HEK293 (cell line): ENCODE measurements around the gene ITPR2.
A peak's percentile ranks its signal among the peaks of the same experiment; 100 is the strongest.

Experiments used
- CTCF ChIA-PET: fragments of 350-600 bp; formaldehyde crosslinking; extraction: SDS; loops from one replicate; lab custom pipeline; 2021; ENCODE audit warnings: antibody characterized with exemption; lab: Yijun Ruan, JAX
- POLR2A ChIA-PET: fragments of 300-600 bp; formaldehyde crosslinking; extraction: SDS; loops from one replicate; lab custom pipeline; 2020; ENCODE audit warnings: antibody characterized with exemption, inconsistent platforms; lab: Yijun Ruan, JAX
- H3K27ac ChIP-seq: fragments of 200-500 bp; sonication (Bioruptor generic); 2 replicates; pipeline ENCODE4 v1.5.1; 2014; ENCODE audit warnings: low read depth, low read length, control low read depth, inconsistent platforms; ENCODE audit errors: extremely low read depth
- H3K36me3 ChIP-seq, 2 experiments: fragments of 200-500 bp in 1 of 2; sonication (Bioruptor generic) in 1 of 2; 1 replicate in 1 of 2; 2 replicates in 1 of 2; pipeline ENCODE4 v1.5.1; 2014 to 2017; ENCODE audit warnings: inconsistent platforms in 2 of 2, low read length in 2 of 2; ENCODE audit not compliant: control insufficient read depth in 2 of 2, insufficient read depth in 1 of 2
- H3K4me1 ChIP-seq: fragments of 200-500 bp; sonication (Bioruptor generic); 2 replicates; pipeline ENCODE4 v1.5.1; 2014; ENCODE audit warnings: mild to moderate bottlenecking, low read length, inconsistent platforms; ENCODE audit not compliant: control insufficient read depth, insufficient read depth
- H3K4me3 ChIP-seq: 2 replicates; pipeline ENCODE4 v1.5.1; 2011; ENCODE audit warnings: low read depth, mild to moderate bottlenecking, control low read depth, low read length, moderate library complexity
- H3K9me3 ChIP-seq: fragments of 200-500 bp; sonication (Bioruptor generic); 2 replicates; pipeline ENCODE4 v1.5.1; 2014; ENCODE audit warnings: low read depth, low read length, inconsistent platforms; ENCODE audit not compliant: control insufficient read depth, insufficient read depth
- IKZF3 ChIP-seq: fragments of 450-650 bp; IDR thresholded peaks from 2 replicates; pipeline ENCODE4 v1.5.0; 2018; ENCODE audit warnings: missing biosample characterization, mild to moderate bottlenecking, missing genetic modification characterization, moderate library complexity
- OVOL3 ChIP-seq: fragments of 450-650 bp; formaldehyde crosslinking; IDR thresholded peaks from 2 replicates; pipeline ENCODE4 v1.5.1; 2016; ENCODE audit warnings: missing biosample characterization, missing genetic modification characterization
- ZBTB1 ChIP-seq: fragments of 450-650 bp; formaldehyde crosslinking; IDR thresholded peaks from 2 replicates; pipeline ENCODE4 v1.5.1; 2016; ENCODE audit warnings: missing biosample characterization, missing genetic modification characterization
- ZBTB10 ChIP-seq: fragments of 450-650 bp; formaldehyde crosslinking; IDR thresholded peaks from 2 replicates; pipeline ENCODE4 v1.5.1; 2016; ENCODE audit warnings: missing biosample characterization, missing genetic modification characterization
- ZBTB20 ChIP-seq: fragments of 450-650 bp; formaldehyde crosslinking; IDR thresholded peaks from 2 replicates; pipeline ENCODE4 v1.5.1; 2016; ENCODE audit warnings: missing biosample characterization, missing genetic modification characterization
- ZEB2 ChIP-seq: fragments of 450-650 bp; formaldehyde crosslinking; IDR thresholded peaks from 2 replicates; pipeline ENCODE4 v1.5.1; 2016; ENCODE audit warnings: missing biosample characterization, missing genetic modification characterization
- ZIC2 ChIP-seq: fragments of 450-650 bp; formaldehyde crosslinking; IDR thresholded peaks from 2 replicates; pipeline ENCODE4 v1.5.1; 2016; ENCODE audit warnings: missing biosample characterization, missing genetic modification characterization
- ZNF10 ChIP-seq: fragments of 450-650 bp; formaldehyde crosslinking; IDR thresholded peaks from 2 replicates; pipeline ENCODE4 v1.5.1; 2017; ENCODE audit warnings: missing biosample characterization, missing genetic modification characterization
- ZNF223 ChIP-seq: fragments of 450-650 bp; formaldehyde crosslinking; IDR thresholded peaks from 2 replicates; pipeline ENCODE4 v1.5.1; 2016; ENCODE audit warnings: missing biosample characterization, missing genetic modification characterization
- ZNF350 ChIP-seq: fragments of 450-650 bp; formaldehyde crosslinking; IDR thresholded peaks from 2 replicates; pipeline ENCODE4 v1.5.0; 2017; ENCODE audit warnings: missing biosample characterization, mild to moderate bottlenecking, missing genetic modification characterization
- ZNF404 ChIP-seq: fragments of 450-650 bp; formaldehyde crosslinking; IDR thresholded peaks from 2 replicates; pipeline ENCODE4 v1.5.1; 2017; ENCODE audit warnings: missing biosample characterization, missing genetic modification characterization
- ZNF423 ChIP-seq: fragments of 450-650 bp; formaldehyde crosslinking; IDR thresholded peaks from 2 replicates; pipeline ENCODE4 v1.5.1; 2016; ENCODE audit warnings: missing biosample characterization, missing genetic modification characterization
- ZNF426 ChIP-seq: fragments of 450-650 bp; formaldehyde crosslinking; IDR thresholded peaks from 2 replicates; pipeline ENCODE4 v1.5.1; 2017; ENCODE audit warnings: missing biosample characterization, missing genetic modification characterization, mild to moderate bottlenecking, inconsistent platforms, moderate library complexity
- ZNF473 ChIP-seq: fragments of 450-650 bp; formaldehyde crosslinking; IDR thresholded peaks from 2 replicates; pipeline ENCODE4 v1.5.1; 2017; ENCODE audit warnings: missing biosample characterization, missing genetic modification characterization
- ZNF48 ChIP-seq: fragments of 450-650 bp; formaldehyde crosslinking; IDR thresholded peaks from 2 replicates; pipeline ENCODE4 v1.5.1; 2016; ENCODE audit warnings: missing biosample characterization, missing genetic modification characterization
- ZNF488 ChIP-seq: fragments of 450-650 bp; formaldehyde crosslinking; IDR thresholded peaks from 2 replicates; pipeline ENCODE4 v1.5.1; 2016; ENCODE audit warnings: missing biosample characterization, missing genetic modification characterization
- ZNF544 ChIP-seq: fragments of 450-650 bp; formaldehyde crosslinking; IDR thresholded peaks from 2 replicates; pipeline ENCODE4 v1.5.0; 2017; ENCODE audit warnings: missing biosample characterization, missing genetic modification characterization
- ZNF558 ChIP-seq: fragments of 450-650 bp; formaldehyde crosslinking; IDR thresholded peaks from 2 replicates; pipeline ENCODE4 v1.5.1; 2016; ENCODE audit warnings: missing biosample characterization, missing genetic modification characterization
- ZNF561 ChIP-seq: fragments of 450-650 bp; IDR thresholded peaks from 2 replicates; pipeline ENCODE4 v1.5.1; 2018; ENCODE audit warnings: missing biosample characterization, missing genetic modification characterization, borderline replicate concordance
- ZNF600 ChIP-seq: fragments of 450-650 bp; formaldehyde crosslinking; IDR thresholded peaks from 2 replicates; pipeline ENCODE4 v1.5.1; 2016; ENCODE audit warnings: missing biosample characterization, missing genetic modification characterization
- ZNF623 ChIP-seq: fragments of 450-650 bp; formaldehyde crosslinking; IDR thresholded peaks from 2 replicates; pipeline ENCODE4 v1.5.1; 2016; ENCODE audit warnings: missing biosample characterization, missing genetic modification characterization
- ZNF670 ChIP-seq: fragments of 450-650 bp; formaldehyde crosslinking; IDR thresholded peaks from 2 replicates; pipeline ENCODE4 v1.5.1; 2016; ENCODE audit warnings: missing biosample characterization, missing genetic modification characterization, low read depth
- ZNF776 ChIP-seq: fragments of 450-650 bp; formaldehyde crosslinking; IDR thresholded peaks from 2 replicates; pipeline ENCODE4 v1.5.0; 2017; ENCODE audit warnings: missing biosample characterization, missing genetic modification characterization, borderline replicate concordance

ITPR2 gene

GRCh38 chr12:26661399-26661798 lies 171.6 kb downstream of the ITPR2 start:
- TF ChIP-seq ZNF600 (no peak), ZBTB20 (tag by site-specific recombination) (no peak), ZEB2 (tag by site-specific recombination) (no peak), OVOL3 (tag by site-specific recombination) (no peak), ZNF350 (no peak), ZNF561 (tag by site-specific recombination) (no peak), ZNF423 (tag by site-specific recombination) (no peak), ZNF10 (tag by site-specific recombination) (no peak), ZNF426 (tag by site-specific recombination) (no peak), IKZF3 (tag by site-specific recombination) (no peak), ZNF488 (tag by site-specific recombination) (no peak), ZNF48 (tag by site-specific recombination) (no peak)
- Histone ChIP-seq H3K4me1 (no peaks in the 10 kb centered on the region), H3K27ac (no peak overlapping the region), H3K9me3 (no peaks in the 10 kb centered on the region), H3K4me3 (no peak overlapping the region), H3K36me3 (peaks cover 0 to 15% of the 10 kb centered on the region in 2 experiments; a peak in 1 of 3 replicates)
- ChIA-PET CTCF (no interaction called here), POLR2A (no interaction called here)

GRCh38 chr12:26659930-26660329 lies 173.1 kb downstream of the ITPR2 start:
- Histone ChIP-seq H3K36me3 (peaks cover 6 to 24% of the 10 kb centered on the region in 2 experiments; a peak in 2 of 3 replicates), H3K4me3 (no peak overlapping the region), H3K4me1 (no peaks in the 10 kb centered on the region), H3K27ac (no peak overlapping the region), H3K9me3 (no peaks in the 10 kb centered on the region)
- peak; percentile 85 for TF ChIP-seq ZNF623 (tag by site-specific recombination)
- no peak for TF ChIP-seq ZNF558 (tag by site-specific recombination)
- ChIA-PET CTCF (no interaction called here), POLR2A (no interaction called here)

GRCh38 chr12:26658991-26659390 lies 174.0 kb downstream of the ITPR2 start:
- Histone ChIP-seq H3K4me1 (no peaks in the 10 kb centered on the region), H3K4me3 (no peak overlapping the region), H3K9me3 (no peaks in the 10 kb centered on the region), H3K27ac (no peak overlapping the region), H3K36me3 (peaks cover 6 to 28% of the 10 kb centered on the region in 2 experiments; a peak in 2 of 3 replicates)
- TF ChIP-seq ZNF544 (tag by site-specific recombination) (no peak), ZNF473 (tag by site-specific recombination) (no peak), ZIC2 (no peak), ZBTB10 (tag by site-specific recombination) (no peak), ZNF670 (tag by site-specific recombination) (no peak), ZBTB1 (tag by site-specific recombination) (no peak), ZNF223 (tag by site-specific recombination) (no peak), ZNF776 (tag by site-specific recombination) (no peak), ZNF404 (tag by site-specific recombination) (no peak), ZNF488 (tag by site-specific recombination) (no peak)
- ChIA-PET POLR2A (no interaction called here), CTCF (interaction anchor here (0.6 kb wide), 1 partner anchor 127 kb away, joined by 4 read pairs; no protein-coding TSS in a partner anchor)
